ENCODE data around the gene LCN10. TPM values are rescaled to one million over a fixed set of nuclear protein-coding genes. Genes with fewer than 3 reads are reported as not detected.

The LCN10 gene
- total and polyA plus RNA-seq, 2 of the 13 experiments (the other 11 are each of a cell fraction or from before 2014, with no cell fraction given): 0.53 to 0.61 TPM

DNA sequence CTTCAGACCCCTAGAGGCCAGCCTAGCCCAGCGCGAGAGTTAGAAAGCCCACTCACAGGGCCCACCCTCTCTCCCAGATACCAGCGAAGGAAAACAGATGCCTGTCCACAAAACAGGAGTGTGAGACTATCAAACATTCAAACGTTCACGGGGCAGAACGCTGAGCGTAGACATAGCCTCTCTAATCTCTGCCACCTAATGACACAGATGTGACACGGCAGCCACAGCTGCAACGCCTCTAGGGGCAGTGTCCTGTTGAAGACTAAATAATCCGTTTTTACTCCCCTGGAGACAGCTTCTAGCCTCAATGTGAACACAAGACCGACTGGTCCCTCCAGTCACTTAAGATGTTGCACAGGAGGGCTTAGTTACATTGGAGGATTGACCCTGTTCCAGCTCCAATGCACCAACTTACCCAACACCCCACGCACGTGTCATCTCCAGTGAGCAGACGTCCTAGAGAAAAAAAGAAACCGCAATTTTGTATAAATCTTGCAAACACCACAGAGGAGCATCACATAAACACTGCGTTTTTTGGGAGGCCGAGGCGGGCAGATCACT is 16.0 kb downstream of the LCN10 start (continued):
- TF ChIP-seq, protein P1, sequence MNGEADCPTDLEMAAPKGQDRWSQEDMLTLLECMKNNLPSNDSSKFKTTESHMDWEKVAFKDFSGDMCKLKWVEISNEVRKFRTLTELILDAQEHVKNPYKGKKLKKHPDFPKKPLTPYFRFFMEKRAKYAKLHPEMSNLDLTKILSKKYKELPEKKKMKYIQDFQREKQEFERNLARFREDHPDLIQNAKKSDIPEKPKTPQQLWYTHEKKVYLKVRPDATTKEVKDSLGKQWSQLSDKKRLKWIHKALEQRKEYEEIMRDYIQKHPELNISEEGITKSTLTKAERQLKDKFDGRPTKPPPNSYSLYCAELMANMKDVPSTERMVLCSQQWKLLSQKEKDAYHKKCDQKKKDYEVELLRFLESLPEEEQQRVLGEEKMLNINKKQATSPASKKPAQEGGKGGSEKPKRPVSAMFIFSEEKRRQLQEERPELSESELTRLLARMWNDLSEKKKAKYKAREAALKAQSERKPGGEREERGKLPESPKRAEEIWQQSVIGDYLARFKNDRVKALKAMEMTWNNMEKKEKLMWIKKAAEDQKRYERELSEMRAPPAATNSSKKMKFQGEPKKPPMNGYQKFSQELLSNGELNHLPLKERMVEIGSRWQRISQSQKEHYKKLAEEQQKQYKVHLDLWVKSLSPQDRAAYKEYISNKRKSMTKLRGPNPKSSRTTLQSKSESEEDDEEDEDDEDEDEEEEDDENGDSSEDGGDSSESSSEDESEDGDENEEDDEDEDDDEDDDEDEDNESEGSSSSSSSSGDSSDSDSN (CRISPR knock-in tag; IDR thresholded peaks at IDR 0.05): 0 out of 2 replicates have a peak, but pooled peaks have one; percentile 5
- TF ChIP-seq SAP130 (CRISPR knock-in tag; IDR thresholded peaks at IDR 0.05; ENCODE audit: low read depth) (peak; percentile 65), SMC3 (IDR thresholded peaks at IDR 0.05; ENCODE audit: low read length) (peak; percentile 15; the same call in 1 of the 2 replicates), ZC3H13 (CRISPR knock-in tag; IDR thresholded peaks at IDR 0.05) (no peak), FOXA1 (IDR thresholded peaks at IDR 0.05) (no peak), FOXA1 (CRISPR knock-in tag; IDR thresholded peaks at IDR 0.05) (no peak), DMAP1 (CRISPR knock-in tag; IDR thresholded peaks at IDR 0.05) (no peak), XRCC5 (optimal IDR thresholded peaks at IDR 0.05; ENCODE audit: low read length) (peak; percentile 50)
- TF ChIP-seq, protein P2, sequence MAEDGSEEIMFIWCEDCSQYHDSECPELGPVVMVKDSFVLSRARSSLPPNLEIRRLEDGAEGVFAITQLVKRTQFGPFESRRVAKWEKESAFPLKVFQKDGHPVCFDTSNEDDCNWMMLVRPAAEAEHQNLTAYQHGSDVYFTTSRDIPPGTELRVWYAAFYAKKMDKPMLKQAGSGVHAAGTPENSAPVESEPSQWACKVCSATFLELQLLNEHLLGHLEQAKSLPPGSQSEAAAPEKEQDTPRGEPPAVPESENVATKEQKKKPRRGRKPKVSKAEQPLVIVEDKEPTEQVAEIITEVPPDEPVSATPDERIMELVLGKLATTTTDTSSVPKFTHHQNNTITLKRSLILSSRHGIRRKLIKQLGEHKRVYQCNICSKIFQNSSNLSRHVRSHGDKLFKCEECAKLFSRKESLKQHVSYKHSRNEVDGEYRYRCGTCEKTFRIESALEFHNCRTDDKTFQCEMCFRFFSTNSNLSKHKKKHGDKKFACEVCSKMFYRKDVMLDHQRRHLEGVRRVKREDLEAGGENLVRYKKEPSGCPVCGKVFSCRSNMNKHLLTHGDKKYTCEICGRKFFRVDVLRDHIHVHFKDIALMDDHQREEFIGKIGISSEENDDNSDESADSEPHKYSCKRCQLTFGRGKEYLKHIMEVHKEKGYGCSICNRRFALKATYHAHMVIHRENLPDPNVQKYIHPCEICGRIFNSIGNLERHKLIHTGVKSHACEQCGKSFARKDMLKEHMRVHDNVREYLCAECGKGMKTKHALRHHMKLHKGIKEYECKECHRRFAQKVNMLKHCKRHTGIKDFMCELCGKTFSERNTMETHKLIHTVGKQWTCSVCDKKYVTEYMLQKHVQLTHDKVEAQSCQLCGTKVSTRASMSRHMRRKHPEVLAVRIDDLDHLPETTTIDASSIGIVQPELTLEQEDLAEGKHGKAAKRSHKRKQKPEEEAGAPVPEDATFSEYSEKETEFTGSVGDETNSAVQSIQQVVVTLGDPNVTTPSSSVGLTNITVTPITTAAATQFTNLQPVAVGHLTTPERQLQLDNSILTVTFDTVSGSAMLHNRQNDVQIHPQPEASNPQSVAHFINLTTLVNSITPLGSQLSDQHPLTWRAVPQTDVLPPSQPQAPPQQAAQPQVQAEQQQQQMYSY (CRISPR knock-in tag; IDR thresholded peaks at IDR 0.05): no peak
- TF ChIP-seq, protein P3, sequence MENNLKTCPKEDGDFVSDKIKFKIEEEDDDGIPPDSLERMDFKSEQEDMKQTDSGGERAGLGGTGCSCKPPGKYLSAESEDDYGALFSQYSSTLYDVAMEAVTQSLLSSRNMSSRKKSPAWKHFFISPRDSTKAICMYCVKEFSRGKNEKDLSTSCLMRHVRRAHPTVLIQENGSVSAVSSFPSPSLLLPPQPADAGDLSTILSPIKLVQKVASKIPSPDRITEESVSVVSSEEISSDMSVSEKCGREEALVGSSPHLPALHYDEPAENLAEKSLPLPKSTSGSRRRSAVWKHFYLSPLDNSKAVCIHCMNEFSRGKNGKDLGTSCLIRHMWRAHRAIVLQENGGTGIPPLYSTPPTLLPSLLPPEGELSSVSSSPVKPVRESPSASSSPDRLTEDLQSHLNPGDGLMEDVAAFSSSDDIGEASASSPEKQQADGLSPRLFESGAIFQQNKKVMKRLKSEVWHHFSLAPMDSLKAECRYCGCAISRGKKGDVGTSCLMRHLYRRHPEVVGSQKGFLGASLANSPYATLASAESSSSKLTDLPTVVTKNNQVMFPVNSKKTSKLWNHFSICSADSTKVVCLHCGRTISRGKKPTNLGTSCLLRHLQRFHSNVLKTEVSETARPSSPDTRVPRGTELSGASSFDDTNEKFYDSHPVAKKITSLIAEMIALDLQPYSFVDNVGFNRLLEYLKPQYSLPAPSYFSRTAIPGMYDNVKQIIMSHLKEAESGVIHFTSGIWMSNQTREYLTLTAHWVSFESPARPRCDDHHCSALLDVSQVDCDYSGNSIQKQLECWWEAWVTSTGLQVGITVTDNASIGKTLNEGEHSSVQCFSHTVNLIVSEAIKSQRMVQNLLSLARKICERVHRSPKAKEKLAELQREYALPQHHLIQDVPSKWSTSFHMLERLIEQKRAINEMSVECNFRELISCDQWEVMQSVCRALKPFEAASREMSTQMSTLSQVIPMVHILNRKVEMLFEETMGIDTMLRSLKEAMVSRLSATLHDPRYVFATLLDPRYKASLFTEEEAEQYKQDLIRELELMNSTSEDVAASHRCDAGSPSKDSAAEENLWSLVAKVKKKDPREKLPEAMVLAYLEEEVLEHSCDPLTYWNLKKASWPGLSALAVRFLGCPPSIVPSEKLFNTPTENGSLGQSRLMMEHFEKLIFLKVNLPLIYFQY (CRISPR knock-in tag; IDR thresholded peaks at IDR 0.05; ENCODE audit: borderline replicate concordance): 0 out of 2 replicates have a peak, but pooled peaks have one; percentile 28
- TF ChIP-seq, protein P4, sequence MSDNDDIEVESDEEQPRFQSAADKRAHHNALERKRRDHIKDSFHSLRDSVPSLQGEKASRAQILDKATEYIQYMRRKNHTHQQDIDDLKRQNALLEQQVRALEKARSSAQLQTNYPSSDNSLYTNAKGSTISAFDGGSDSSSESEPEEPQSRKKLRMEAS (IDR thresholded peaks at IDR 0.05): 0 out of 2 replicates have a peak, but pooled peaks have one; percentile 15
- TF ChIP-seq, protein P5, sequence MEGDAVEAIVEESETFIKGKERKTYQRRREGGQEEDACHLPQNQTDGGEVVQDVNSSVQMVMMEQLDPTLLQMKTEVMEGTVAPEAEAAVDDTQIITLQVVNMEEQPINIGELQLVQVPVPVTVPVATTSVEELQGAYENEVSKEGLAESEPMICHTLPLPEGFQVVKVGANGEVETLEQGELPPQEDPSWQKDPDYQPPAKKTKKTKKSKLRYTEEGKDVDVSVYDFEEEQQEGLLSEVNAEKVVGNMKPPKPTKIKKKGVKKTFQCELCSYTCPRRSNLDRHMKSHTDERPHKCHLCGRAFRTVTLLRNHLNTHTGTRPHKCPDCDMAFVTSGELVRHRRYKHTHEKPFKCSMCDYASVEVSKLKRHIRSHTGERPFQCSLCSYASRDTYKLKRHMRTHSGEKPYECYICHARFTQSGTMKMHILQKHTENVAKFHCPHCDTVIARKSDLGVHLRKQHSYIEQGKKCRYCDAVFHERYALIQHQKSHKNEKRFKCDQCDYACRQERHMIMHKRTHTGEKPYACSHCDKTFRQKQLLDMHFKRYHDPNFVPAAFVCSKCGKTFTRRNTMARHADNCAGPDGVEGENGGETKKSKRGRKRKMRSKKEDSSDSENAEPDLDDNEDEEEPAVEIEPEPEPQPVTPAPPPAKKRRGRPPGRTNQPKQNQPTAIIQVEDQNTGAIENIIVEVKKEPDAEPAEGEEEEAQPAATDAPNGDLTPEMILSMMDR (CRISPR knock-in tag; IDR thresholded peaks at IDR 0.05): peak; percentile 70
